ENCODE results near the gene TADA2A.
A peak's percentile ranks its signal among the peaks of the same experiment; 100 is the strongest.

The TADA2A gene

DNA sequence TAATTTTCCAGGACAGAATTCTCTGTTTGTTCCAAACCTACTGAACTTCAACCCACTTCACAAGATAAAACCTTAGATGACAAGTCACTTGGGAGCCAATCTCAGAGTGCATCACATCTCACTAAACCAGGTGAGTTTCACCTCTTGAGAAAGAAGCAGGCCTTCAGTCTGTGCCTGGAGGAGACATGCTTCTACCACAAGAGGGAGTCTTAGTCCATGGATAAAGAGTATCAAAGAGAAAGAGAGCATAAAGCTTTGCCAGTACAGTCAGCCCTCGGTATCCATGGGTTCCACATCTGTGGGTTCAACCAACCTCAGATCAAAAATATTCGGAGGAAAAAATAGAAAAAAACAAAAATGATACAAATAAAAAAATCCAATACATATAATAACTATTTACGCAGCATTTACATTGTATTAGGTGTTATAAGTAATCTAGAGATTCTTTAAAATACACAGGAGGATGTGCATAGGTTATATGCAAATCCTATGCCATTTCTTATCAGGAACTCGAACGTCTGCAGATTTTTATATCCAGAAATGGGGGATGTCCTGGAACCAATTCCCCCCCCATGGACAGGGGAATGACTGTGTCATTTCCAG, 120.7 kb downstream of the TADA2A start (continued):
- no peak for TF ChIP-seq ZBTB7A (tag by site-specific recombination; IDR thresholded peaks at IDR 0.05; ENCODE audit: low read depth)
- no peak for TF ChIP-seq ZNF18 (tag by site-specific recombination; IDR thresholded peaks at IDR 0.05)
- no peak for TF ChIP-seq ZNF624 (tag by site-specific recombination; IDR thresholded peaks at IDR 0.05)
- TF ChIP-seq ZNF169 (tag by site-specific recombination; IDR thresholded peaks at IDR 0.05), result no peak
- TF ChIP-seq ZNF398 (tag by site-specific recombination; IDR thresholded peaks at IDR 0.05), result no peak
- no peak for TF ChIP-seq PATZ1 (tag by site-specific recombination; IDR thresholded peaks at IDR 0.05)
- no peak for TF ChIP-seq ZNF639 (tag by site-specific recombination; IDR thresholded peaks at IDR 0.05)
- peak; percentile 53; the same call in 1 of the 2 replicates for TF ChIP-seq ZNF2 (tag by site-specific recombination; IDR thresholded peaks at IDR 0.05)
- TF ChIP-seq ZNF239 (tag by site-specific recombination; IDR thresholded peaks at IDR 0.05), result no peak
- no peak for TF ChIP-seq ZNF433 (tag by site-specific recombination; IDR thresholded peaks at IDR 0.05; ENCODE audit: low read depth)
- TF ChIP-seq ZNF138 (tag by site-specific recombination; IDR thresholded peaks at IDR 0.05; ENCODE audit: borderline replicate concordance), result no peak
- TF ChIP-seq SALL2 (tag by site-specific recombination; IDR thresholded peaks at IDR 0.05; ENCODE audit: borderline replicate concordance), result no peak
- no peak for TF ChIP-seq ZBTB20 (tag by site-specific recombination; IDR thresholded peaks at IDR 0.05)
- TF ChIP-seq ZNF23 (tag by site-specific recombination; IDR thresholded peaks at IDR 0.05; ENCODE audit: borderline replicate concordance), result no peak
- TF ChIP-seq PRDM1 (tag by site-specific recombination; IDR thresholded peaks at IDR 0.05), result no peak
- no peak for TF ChIP-seq FEZF1 (tag by site-specific recombination; IDR thresholded peaks at IDR 0.05)
- no peak for TF ChIP-seq TRIM28 (IDR thresholded peaks at IDR 0.05; ENCODE audit: borderline replicate concordance, low read length)
- TF ChIP-seq ZNF292 (tag by site-specific recombination; IDR thresholded peaks at IDR 0.05; ENCODE audit: borderline replicate concordance, low read depth), result no peak
- TF ChIP-seq ZNF121 (tag by site-specific recombination; IDR thresholded peaks at IDR 0.05), result no peak
- TF ChIP-seq IKZF3 (tag by site-specific recombination; IDR thresholded peaks at IDR 0.05), result no peak
- TF ChIP-seq ZNF394 (tag by site-specific recombination; IDR thresholded peaks at IDR 0.05; ENCODE audit: borderline replicate concordance), result no peak
- no peak for TF ChIP-seq ZNF621 (tag by site-specific recombination; IDR thresholded peaks at IDR 0.05)
- 0 out of 2 replicates have a peak, but pooled peaks have one; percentile 26 for TF ChIP-seq ZSCAN30 (tag by site-specific recombination; IDR thresholded peaks at IDR 0.05)
- no peak for TF ChIP-seq ZNF133 (tag by site-specific recombination; IDR thresholded peaks at IDR 0.05)
- TF ChIP-seq ZNF560 (tag by site-specific recombination; IDR thresholded peaks at IDR 0.05; ENCODE audit: borderline replicate concordance), result no peak
- no peak for TF ChIP-seq ZSCAN16 (tag by site-specific recombination; IDR thresholded peaks at IDR 0.05)
- TF ChIP-seq ZNF202 (tag by site-specific recombination; IDR thresholded peaks at IDR 0.05; ENCODE audit: borderline replicate concordance), result no peak
- no peak for TF ChIP-seq ZNF223 (tag by site-specific recombination; IDR thresholded peaks at IDR 0.05)
- TF ChIP-seq ZNF830 (tag by site-specific recombination; IDR thresholded peaks at IDR 0.05; ENCODE audit: low read depth), result no peak
- TF ChIP-seq ZNF366 (tag by site-specific recombination; conservative IDR thresholded peaks at IDR 0.05), result no peak

Data from HEK293 (cell line).